ENCODE measurements around the gene ELF1.
"Not testable (repeated sequence)": the region's sequence is repeated elsewhere in the genome, so short reads cannot be mapped to it uniquely, and the experiment has no call there.

Gene ELF1

GRCh38 chr13:41019011-41019487 lies at the start of gene ELF1:
ELF1 (minus strand) TSS chr13:41019316; CDS start chr13:40982054, 37,262 bp downstream.
- no peak for DNase-seq

- DNase-seq = no peak
Observed at GRCh38 chr13:41065078-41065477, 46.0 kb upstream of the ELF1 start.

GRCh38 chr13:41064493-41064892 lies 45.4 kb upstream of the ELF1 start:
- DNase-seq = no peak

- DNase-seq = peak; percentile 41
Observed at GRCh38 chr13:41061914-41062837, 43.1 kb upstream of the ELF1 start.

DNA sequence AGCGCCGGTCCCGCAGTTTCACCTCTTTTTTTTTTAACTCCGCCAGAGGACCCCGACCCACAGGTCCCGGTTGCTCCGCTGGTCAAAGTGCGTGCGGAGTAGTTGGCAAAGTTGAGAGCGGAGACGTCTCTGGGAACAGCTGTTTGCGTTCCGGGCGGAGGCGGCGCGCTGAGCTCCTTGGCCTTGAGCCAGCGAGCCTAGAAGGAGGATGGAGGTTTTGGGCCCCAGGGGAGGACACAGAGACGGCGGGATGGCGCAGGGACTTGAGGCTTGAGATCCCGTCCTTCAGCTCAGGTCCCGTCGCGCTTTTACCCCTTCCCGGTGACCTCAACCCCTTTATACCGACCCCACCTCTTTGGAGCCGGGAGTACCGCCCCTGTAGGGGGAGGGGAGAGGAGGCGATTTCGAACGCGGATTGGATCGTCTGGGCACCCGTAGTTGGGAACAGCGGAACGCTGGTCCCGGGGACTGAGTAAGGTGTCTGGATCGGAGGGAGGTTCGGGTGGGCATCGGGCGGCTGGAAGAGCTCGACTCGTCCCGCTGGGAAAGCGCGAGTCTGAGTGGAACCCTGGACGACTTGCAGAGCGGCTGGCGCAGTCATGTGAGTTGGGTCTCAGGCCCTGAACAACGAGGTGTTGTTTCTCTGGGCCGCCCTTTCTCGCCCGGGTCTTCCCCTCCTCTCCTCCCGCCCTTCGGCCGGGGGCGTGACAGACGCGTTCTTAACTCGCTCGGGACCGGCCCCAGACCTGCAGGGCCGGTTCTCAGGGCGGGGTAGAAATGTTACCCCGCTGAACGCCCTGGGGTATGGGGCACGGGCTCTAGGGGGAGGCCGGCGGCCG lies 42.2 kb upstream of the ELF1 start, which contains the start of gene WBP4:
Gene WBP4 (plus strand): TSS at position 435 of the 839 bp plus-strand sequence. CDS start 165 bp downstream, at position 600.
- peak; percentile 71 for DNase-seq

DNA sequence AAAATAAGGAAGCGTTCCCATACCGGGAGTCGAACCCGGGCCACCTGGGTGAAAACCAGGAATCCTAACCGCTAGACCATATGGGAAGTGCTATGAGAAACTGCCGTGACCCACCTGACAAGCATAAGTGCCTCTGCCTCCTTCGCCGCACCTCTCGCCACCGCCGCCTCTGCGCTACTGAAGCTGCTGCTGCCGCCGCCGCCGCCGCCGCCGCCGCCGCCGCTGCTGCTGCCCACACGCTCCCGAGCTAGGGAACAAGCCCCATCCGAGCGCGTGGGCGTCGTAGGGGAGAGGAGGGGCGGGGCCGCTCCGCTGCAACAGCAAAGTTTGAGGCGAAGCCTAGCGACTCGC lies 41.6 kb upstream of the ELF1 start:
- peak; percentile 70 for DNase-seq

DNA sequence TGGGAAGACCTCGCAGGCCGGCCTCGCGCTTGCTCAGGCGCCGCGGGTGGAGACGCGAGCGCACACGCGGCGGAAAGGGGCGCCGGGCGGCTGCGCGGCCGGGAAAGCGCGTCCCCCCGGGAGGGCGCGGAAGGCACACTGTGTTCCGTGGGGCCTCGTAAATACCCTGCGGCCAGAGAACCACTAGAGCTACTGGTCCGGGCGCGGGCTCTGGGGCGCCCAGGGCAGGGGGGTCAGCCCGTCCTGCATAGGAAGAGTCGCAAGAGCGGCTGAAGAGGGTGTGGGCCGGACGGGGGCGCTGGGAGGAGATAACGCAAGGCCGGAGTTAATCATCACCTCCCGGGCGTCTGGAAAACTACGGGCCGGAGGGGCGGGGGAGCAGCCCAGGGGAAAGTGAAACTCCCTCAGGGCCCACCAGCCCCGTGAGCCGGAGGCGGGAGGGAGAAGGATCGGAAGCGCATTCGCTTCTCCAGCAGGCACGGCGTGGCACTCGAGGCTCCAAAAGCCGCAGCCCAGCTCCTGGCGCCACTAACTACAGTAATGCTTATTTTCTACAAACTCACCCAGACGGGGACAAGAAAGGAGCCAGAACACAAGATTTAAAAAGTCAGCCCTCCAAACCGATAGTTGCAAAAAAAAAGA lies 41.1 kb upstream of the ELF1 start:
- peak; percentile 70 for DNase-seq

DNA sequence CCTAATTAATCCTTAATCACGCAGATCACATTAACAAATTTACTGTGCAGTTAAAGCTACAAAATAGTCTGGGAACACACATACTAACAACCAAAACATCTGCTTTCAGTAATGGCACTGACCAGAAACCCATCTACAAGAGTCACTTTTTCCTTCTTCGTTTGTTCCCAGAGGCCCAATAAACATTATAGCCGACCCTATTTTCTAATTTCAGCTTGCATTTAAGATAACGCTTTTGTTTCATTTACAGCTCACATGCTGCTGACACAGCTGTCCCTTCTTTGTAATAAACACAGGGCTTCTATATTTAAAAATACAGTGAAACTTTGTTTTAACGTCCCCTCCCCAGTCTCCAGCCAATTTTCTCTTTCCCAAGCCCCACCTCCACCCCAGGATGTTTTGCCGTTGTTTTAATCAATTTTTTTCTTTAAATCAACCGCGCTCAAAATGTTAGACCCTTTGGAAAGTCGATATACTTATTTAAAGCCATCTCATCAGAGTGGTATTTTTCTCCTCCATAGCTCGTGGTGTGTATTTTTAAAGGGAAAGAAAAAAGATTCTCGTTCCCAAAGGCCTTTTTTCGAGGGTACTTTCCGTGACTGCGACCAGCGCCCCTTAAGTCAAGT lies 40.5 kb upstream of the ELF1 start:
- peak; percentile 28 for DNase-seq

DNA sequence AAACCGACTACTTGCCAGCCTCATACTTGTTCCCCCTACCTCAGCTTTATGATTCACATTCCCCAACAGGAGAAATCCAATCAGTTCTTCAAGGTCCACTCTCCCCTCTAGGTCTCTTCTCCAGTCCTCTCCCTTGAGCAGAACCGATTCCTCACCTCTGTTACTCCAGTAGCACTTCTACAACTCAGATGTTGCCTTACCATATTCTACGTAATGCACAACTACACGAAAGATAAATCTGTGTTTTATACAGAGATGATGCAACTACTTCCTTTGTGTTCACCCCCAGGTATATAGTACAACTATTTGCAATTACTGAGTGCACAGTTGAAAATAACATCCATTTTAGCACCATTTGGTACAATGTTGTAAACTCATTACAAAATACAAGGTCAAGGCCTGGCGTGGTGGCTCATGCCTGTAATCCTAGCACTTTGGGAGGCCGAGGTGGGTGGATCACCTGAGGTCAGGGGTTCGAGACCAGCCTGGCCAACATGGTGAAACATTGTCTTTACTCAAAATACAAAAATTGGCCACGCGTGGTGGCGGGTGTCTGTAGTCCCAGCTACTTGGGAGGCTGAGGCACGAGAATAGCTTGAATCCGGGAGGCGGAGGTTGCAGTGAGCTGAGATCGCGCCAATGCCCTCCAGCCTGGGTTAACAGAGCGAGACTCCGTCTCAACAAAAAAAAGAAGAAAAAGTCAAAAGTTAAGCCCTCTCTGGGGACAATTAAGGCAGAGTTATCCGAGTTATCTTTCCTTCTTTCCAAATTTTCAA lies 39.4 kb upstream of the ELF1 start:
- no peak for DNase-seq

GRCh38 chr13:41056826-41057711 lies 38.0 kb upstream of the ELF1 start:
- no peak for DNase-seq

DNA sequence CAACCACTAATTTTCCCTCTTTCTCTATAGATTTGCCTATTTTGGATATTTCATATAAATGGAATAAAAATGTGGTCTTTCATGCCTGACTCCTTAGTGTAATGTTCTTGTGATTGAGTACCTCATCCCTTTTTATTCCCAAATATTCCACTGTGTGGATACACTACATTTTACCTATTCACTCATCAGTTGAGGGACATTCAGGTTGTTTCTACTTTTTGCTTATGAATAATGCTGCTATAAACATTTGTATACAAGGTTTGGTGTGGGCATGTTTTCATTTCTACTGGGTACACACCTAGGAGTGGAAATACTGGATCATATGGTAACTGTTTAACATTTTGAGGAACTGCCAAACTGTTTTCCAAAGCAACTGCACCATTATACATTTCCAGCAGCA lies 37.1 kb upstream of the ELF1 start:
- DNase-seq = no peak

DNA sequence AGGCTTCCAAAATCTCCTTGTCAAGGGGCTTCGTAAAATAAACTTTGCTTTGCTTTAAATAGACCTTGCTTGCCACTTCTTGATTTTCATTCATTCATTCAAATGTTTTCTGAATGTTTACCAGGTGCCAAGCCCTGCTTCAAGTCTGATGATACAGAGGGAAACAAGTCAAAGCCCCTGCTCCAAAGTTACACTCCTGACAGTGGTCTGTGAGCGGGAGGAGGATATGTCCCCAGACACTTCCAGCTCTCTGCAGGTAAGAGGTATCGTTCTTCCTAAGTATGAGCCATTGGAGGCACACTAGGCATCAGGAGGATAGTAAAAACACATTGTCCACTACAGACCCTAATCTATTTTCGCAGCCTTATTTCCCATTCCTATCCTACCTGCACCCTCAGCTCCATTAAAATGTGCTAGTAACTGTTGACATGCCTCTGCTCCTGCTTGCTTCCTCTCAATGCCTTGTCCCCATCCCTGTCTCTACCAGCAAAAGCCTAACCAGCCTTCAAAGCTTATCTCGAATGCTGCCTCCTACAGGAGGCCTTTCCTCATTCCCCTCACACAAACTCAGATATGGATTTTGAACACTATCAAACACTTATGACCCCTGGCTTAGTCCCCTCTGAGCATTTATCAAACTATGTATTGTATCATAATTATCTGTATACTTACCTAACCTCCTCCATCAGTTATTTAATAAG lies 36.0 kb upstream of the ELF1 start:
- no peak for DNase-seq

DNA sequence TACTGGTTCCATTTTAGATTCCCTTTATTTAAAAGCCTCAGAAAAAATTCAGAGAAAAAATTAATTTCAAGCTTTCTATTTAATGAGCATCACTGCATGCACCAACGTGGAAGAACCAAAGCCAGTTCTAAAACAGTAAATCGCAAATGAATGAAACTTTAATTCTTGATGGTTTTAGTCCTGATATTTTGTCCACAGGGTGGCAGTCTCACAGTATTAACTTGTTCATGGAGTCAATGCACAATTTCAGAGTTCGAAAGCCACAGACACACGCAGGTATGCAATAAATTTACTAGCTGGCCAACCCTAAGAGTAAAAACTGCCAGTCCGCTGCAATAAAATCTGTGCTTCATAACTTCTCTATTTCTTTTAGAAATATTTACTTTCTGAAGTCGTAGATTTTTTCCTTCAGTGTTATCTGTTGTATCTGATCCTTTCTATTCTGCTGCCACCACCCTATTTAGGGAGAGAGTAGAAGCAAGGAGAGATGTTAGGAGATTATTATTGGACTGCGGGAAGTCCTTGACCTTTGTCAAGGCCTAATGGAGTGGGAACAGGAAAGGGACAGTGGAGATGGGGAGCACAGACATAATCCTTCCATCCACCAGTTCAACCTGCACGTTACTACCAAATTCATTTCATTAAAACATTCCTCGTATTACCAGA lies 35.2 kb upstream of the ELF1 start:
- peak; percentile 18 for DNase-seq

DNA sequence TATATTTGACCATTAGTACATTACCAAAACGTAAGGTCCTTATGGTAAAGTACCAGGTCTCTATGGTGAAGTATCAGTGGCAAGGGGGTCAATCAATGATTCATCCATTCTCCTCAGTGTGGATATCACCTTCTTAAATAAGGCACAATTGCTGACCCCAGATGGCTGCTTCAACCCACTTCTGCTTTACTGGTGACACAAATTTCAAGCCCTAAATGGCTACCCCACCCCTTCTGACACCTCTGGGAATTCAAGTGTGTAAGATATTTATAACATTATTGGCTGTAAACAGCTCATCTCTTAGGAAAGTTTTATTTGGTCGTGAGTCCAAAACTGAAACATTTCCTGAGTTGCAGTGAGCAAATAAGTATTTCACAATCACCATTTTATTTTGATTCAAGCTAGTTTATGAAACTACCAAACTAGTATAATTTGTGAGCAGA lies 34.3 kb upstream of the ELF1 start:
- DNase-seq = no peak

DNA sequence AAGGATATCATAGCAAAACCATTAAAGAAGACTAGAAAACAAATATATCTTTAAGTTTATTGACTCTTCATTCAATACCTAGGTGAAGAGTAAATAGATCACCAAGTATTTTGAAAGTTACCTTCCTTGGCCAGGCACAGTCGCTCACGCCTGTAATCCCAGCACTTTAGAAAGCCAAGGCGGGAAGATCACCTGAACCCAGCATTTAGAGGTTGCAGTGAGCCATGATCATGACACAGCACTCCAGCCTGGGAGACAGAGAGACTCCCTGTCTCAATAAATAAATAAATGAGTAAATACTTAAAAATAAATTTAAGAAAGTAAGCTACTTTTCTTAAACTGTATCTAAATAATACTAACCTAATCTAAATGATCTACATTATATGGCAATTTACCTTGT lies 33.3 kb upstream of the ELF1 start:
- DNase-seq = no peak

DNA sequence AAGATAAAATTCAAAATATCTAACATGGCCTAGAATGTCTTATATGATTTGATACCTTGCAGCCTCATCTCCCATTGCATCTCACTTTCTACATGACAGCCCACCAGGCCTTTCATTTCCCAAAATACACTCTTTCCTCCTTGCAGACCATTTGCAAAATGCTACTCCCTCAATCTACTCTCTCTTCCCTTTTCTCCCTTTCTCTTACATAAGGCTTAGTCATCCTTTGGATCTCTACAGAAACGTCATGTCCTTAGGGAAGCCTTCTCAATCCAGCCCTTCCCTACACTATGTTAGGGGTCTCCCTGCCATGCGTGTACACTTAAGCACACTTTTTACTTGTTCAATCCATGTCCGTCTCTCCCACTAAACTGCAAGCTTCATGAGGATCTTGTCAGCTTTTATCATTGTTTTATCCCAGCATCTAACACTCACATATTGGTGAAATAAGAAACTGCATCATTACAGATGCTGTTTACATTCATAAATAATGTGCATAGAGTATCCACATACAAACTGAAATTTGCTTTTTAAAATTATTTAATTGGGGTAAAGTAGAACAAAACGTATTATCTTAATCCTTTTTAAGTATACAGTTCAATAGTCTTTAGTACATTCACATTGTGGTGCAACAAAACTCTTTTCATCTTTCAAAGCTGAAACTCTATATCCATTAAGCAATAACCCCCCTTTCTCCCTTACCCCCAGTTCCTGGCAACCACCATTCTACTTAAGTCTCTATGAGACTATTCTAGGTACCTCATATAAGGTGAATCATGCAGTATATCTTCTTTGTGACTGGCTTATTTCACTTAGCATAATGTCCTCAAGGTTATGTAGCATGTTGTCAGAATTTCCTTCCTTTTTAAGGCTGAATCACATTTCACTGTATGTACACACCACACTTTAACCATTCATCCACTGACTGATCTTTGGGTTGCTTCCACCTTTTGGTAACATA lies 30.6 kb upstream of the ELF1 start:
- no peak for DNase-seq

- no peak for DNase-seq
Observed at GRCh38 chr13:41048640-41049039, 29.5 kb upstream of the ELF1 start.

GRCh38 chr13:41042419-41042818 lies 23.3 kb upstream of the ELF1 start:
- not testable (repeated sequence) for DNase-seq

Measured in NCI-H1105 treated with DMSO at 0.1 percent for 48 hours (cell line).